Naive B cell (primary cell): ENCODE results near the gene COQ4. TPM values are rescaled to one million over a fixed set of nuclear protein-coding genes. Genes with fewer than 3 reads are reported as not detected.
"Not testable (repeated sequence)": the region's sequence is repeated elsewhere in the genome, so short reads cannot be mapped to it uniquely, and the experiment has no call there.

Experiments used
- ATAC-seq, 2 donors: fragments of 150-1000 bp; cut with Tn5 transposase; 2 replicates each; pipeline ENCODE4 v1.10.0; 2021; ENCODE audit warnings: low read depth in 2 of 2, mild to moderate bottlenecking in 2 of 2, moderate library complexity in 2 of 2
- DNase-seq: peaks from one replicate; pipeline ENCODE4 v3.0.0; 2022
- H3K27ac Mint-ChIP-seq, 6 donors: one replicate each; pipeline ENCODE4 v1.8.0; 2020 to 2022; ENCODE audit warnings: mild to moderate bottlenecking in 6 of 6, mixed read lengths in 6 of 6, moderate library complexity in 5 of 6, inconsistent platforms in 2 of 6
- H3K27me3 Mint-ChIP-seq, 3 donors: one replicate each; pipeline ENCODE4 v1.8.0; 2021 to 2022; ENCODE audit warnings: mixed read lengths in 3 of 3, mild to moderate bottlenecking in 1 of 3
- H3K36me3 Mint-ChIP-seq, 2 donors: one replicate each; pipeline ENCODE4 v1.8.0; 2020 to 2022; ENCODE audit warnings: mixed read lengths in 2 of 2, inconsistent platforms in 1 of 2, mild to moderate bottlenecking in 1 of 2
- H3K4me1 Mint-ChIP-seq, 3 donors: one replicate each; pipeline ENCODE4 v1.8.0; 2020 to 2022; ENCODE audit warnings: mixed read lengths in 3 of 3, inconsistent platforms in 1 of 3, mild to moderate bottlenecking in 1 of 3, moderate library complexity in 1 of 3
- H3K4me3 Mint-ChIP-seq, 8 donors: one replicate each; pipeline ENCODE4 v1.8.0; 2020 to 2022; ENCODE audit warnings: mild to moderate bottlenecking in 8 of 8, mixed read lengths in 8 of 8, moderate library complexity in 8 of 8, inconsistent platforms in 2 of 8
- H3K9me3 Mint-ChIP-seq, 7 donors: one replicate each; pipeline ENCODE4 v1.8.0; 2020 to 2022; ENCODE audit warnings: mixed read lengths in 7 of 7, mild to moderate bottlenecking in 5 of 7, inconsistent platforms in 2 of 7, moderate library complexity in 1 of 7
- polyA plus RNA-seq, 6 donors: library from polyadenylated mRNA; unstranded; fragments of 300-500 nt; fragmentation: Illumina TruSeq; gene quantifications; one replicate each; pipeline ENCODE4 v1.2.3, GENCODE V29; 2021; ENCODE audit warnings: low read depth in 6 of 6

The COQ4 gene
- 10 to 100 TPM; 25.5 to 37.5 (median 31.3) TPM for polyA plus RNA-seq

DNA sequence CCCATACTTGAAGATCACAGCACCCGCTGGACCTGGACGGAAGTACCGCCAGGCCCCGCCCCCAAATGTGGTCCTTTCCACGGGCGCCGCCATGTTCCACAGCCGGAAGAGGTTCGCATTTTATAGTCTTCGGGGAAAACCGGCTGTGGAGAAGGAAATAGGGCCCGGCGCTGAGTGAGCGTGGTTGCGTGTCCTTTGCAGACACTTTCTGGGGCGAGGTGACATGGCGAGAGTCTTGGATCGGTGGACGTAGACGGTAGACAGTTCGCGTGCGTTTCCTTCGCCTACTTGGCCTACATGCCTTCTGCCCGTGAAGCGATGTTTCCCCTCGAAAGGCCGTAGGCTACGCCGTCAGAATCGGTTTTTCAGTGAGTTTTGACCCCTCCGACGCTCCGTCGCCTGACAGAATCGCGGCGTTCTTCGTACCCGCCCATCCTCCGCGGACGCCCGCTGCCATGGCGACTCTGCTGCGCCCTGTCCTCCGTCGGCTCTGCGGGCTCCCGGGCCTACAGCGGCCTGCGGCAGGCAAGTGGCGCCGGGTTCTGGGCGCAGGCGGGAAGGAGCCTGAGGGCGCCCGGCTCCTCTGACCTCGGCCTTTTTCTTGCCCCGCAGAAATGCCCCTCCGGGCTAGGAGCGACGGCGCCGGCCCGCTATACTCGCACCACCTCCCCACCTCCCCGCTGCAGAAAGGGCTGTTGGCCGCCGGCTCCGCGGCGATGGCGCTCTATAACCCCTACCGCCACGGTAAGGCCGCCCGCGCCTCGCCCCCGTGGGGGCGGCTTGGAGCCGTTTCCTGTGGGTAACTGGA lies at the start of gene COQ4, which contains the start of gene TRUB2:
Gene COQ4, plus strand, starts transcription at position 436 of the 808 bp plus-strand sequence. Its CDS starts 20 bp downstream, at position 456.
Gene TRUB2, minus strand, starts transcription at position 44 of the 808 bp plus-strand sequence. Its CDS starts 39 bp downstream, at position 5.
- ATAC-seq (peak; percentile 87 to 89), DNase-seq (peak; percentile 93)
- no peaks in the 10 kb centered on the region for H3K9me3 Mint-ChIP-seq
- no peaks in the 10 kb centered on the region for H3K27me3 Mint-ChIP-seq
- peaks cover 15 to 38% (median 30%) of the 10 kb centered on the region in 3 donors for H3K4me1 Mint-ChIP-seq
- H3K27ac Mint-ChIP-seq, result peak within 1 kb of the TSS; percentile 96 to 99 (median 97)
- no peaks in the 10 kb centered on the region for H3K36me3 Mint-ChIP-seq
- peak within 1 kb of the TSS; percentile 94 to 99 (median 97) for H3K4me3 Mint-ChIP-seq

DNA sequence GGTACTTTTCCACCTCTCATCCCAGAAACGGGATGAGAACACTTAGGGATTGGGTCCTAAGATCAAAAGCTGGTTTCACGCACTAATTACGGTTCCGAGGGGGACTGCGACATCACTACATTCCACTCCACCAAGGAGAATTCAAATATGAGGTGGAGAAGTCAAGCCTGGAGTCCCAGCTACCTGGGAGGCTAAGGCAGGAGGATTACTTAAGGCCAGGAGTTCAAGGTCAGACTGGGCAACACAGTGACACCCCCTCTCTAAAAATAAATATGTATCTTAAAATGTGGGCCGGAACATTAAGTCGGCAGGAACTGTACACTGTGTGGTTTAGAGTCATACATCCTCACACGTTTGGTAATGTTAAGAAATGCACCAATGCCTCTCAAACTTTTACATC lies 48.4 kb upstream of the COQ4 start:
- DNase-seq, result no peak
- H3K4me1 Mint-ChIP-seq, result peaks cover 19 to 35% (median 33%) of the 10 kb centered on the region in 3 donors
- ATAC-seq, result no peak
- no peaks in the 10 kb centered on the region for H3K9me3 Mint-ChIP-seq
- H3K36me3 Mint-ChIP-seq, result no peaks in the 10 kb centered on the region
- no peaks in the 10 kb centered on the region for H3K27me3 Mint-ChIP-seq
- peak overlapping the region in 3 of 6 donors; percentile 84 to 99 (median 97) for H3K27ac Mint-ChIP-seq
- peak overlapping the region in 6 of 8 donors; percentile 63 to 98 (median 97) for H3K4me3 Mint-ChIP-seq

DNA sequence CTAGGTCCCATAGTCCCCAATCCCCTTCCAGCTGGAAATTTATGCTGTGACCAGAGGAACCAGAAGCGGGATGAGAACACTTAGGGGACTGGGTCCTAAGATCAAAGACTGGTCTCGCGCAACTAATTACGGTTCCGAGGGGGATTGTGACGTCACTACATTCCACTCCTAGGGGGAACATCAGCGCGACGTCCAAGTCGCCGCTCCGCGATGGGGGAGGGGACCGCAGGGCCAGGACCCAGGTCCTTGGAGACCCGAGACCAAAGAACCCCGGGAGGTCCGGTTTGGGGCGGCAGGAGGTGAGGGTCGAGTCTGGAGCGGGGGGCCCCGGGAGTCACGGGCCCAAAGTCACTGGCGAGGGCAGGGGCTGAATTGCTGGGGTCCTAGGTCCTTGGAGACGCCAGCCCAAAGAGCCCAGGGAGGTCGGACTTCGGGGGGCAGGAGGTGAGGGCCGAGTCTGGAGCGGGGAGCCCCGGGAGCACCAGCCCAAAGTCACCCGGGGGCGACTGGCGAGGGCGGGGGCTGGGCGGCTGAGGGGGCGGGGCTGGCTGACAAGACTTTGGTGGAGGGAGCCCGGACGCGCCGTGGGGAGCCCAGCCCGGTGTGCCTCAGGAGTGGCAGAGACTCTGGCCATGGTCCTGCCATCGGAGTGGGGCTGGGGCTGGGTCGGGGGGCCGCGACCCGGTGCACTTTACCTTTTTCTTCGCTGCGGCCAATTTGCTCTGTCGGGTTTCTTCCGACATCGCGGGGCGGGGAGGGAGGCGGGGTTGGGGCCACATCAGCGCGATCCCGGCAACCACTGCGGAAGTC lies 47.2 kb upstream of the COQ4 start, which contains the start of gene GOLGA2:
Gene GOLGA2, minus strand, starts transcription at position 810 of the 810 bp plus-strand sequence. Its CDS starts 31 bp downstream, at position 779.
- Mint-ChIP-seq H3K4me3 (peak within 1 kb of the TSS; percentile 86 to 98 (median 97)), H3K4me1 (peaks cover 19 to 38% (median 36%) of the 10 kb centered on the region in 3 donors), H3K9me3 (no peaks in the 10 kb centered on the region), H3K27me3 (no peaks in the 10 kb centered on the region), H3K27ac (peak within 1 kb of the TSS; percentile 97 to 99 (median 98)), H3K36me3 (no peaks in the 10 kb centered on the region)
- peak; percentile 62 to 65 for ATAC-seq
- DNase-seq, result no peak

DNA sequence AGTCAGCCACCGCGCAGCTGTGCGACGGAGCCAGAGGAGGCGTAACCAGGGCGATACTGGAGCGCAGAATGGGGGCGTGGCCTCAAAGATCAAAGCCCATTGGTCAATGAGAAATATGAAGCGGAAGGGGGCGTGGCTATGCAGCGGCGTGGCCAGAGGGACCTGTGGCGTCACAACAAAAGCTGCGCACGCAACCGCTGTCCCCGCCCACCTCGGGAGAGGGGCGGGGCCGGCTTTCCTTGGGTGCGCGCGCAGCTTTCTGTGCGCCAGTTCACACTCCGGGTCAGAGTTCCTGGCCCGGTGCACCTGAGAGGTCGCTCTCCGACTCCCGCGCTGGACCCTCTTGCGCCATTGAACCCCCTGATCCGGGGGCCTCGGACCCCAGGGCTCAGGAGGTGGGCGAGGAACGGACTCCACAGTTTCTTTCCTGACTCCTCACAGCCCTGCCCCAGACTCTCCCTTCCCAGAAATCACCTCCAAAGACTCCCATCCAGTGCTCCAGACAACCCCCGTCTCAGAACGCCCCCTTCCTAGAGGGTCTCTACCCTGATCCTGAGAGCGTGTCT lies 46.5 kb upstream of the COQ4 start, which contains the start of gene SWI5:
Gene SWI5, plus strand, starts transcription at position 269 of the 566 bp plus-strand sequence.
- Mint-ChIP-seq H3K27me3 (no peaks in the 10 kb centered on the region), H3K36me3 (no peaks in the 10 kb centered on the region), H3K4me3 (peak within 1 kb of the TSS; percentile 86 to 98 (median 97)), H3K9me3 (no peaks in the 10 kb centered on the region), H3K4me1 (peaks cover 19 to 38% (median 36%) of the 10 kb centered on the region in 3 donors), H3K27ac (peak within 1 kb of the TSS; percentile 97 to 99 (median 98))
- ATAC-seq (peak; percentile 95 to 96), DNase-seq (peak; percentile 99)

DNA sequence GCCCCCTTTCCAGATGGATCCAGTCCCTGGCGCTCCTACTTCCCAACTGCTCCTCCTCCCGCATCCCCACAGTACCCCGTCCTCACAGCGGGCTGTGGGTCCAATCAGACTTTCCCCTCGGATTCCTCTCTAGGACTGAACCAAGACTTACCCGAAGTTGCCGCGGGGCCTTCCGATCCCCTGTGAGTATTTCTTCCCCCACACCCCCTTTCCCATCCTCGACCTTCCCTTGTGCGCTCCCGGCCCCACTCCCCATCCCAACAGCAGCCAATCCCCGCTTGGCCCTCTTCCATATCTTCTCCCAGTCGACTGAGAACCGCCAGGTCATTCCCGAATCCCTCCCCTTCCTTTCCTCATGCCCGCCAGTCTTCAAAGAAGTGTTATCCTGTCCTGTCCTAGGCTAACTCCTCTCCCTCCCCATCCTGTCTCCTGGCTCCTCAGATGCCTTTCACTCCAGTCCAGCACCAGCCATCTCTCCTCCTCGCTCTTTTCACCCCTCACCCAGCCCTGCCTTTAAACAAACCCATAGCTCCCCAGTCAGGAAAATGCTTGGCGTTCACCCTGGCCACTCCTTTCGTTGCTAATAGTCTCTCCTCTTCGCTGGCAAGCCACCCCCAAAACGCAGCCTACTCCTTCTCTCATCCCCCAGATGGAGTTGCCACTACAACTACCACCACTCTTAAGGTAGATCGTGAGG lies 45.9 kb upstream of the COQ4 start:
- DNase-seq (no peak), ATAC-seq (no peak)
- Mint-ChIP-seq H3K36me3 (no peaks in the 10 kb centered on the region), H3K4me3 (peak overlapping the region; percentile 86 to 98 (median 97)), H3K9me3 (no peaks in the 10 kb centered on the region), H3K4me1 (peaks cover 21 to 38% (median 36%) of the 10 kb centered on the region in 3 donors), H3K27ac (peak overlapping the region; percentile 37 to 99 (median 98)), H3K27me3 (no peaks in the 10 kb centered on the region)

DNA sequence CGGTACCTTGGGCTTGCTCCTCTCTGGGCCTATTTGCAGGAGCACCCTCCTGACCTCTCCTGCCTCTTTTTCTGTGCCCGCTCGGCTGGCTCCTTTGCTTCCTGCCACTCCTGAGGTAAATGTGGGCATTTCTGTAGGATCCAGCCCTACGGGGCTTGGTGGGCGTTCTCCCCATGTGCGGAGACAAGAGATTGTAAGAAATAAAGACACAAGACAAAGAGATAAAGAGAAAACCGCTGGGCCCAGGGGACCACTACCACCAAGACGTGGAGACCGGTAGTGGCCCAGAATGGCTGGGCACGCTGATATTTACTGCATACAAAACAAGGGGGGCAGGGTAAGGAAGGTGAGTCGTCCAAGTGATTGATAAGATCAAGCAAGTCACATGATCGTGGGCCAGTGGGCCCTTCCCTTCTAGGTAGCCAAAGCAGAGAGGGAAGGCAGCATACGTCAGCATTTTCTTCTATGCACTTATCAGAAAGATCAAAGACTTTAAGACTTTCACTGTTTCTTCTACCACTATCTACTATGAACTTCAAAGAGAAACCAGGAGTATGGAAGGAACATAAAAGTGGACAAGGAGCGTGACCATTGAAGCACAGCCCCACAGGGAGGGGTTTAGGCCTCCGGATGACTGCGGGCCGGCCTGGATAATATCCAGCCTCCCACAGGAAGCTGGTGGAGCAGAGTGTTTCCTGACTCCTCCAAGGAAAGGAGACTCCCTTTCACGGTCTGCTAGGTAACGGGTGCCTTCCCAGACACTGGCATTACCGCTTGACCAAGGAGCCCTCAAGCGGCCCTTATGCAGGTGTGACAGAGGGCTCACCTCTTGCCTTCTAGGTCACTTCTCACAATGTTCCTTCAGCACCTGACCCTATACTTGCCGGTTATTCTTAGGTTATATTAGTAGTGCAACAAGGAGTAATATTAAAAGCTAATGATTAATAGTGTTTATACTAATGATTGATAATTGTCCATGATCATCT lies 43.3 kb upstream of the COQ4 start:
- not testable (repeated sequence) for H3K36me3 Mint-ChIP-seq, H3K9me3 Mint-ChIP-seq, H3K27me3 Mint-ChIP-seq, ATAC-seq, DNase-seq
- Mint-ChIP-seq H3K4me1 (peaks cover 21 to 32% (median 31%) of the 10 kb centered on the region in 3 donors), H3K27ac (peak overlapping the region in 3 of 6 donors; percentile 61 to 81 (median 80)), H3K4me3 (peak overlapping the region in 4 of 8 donors; percentile 15 to 74 (median 42))

DNA sequence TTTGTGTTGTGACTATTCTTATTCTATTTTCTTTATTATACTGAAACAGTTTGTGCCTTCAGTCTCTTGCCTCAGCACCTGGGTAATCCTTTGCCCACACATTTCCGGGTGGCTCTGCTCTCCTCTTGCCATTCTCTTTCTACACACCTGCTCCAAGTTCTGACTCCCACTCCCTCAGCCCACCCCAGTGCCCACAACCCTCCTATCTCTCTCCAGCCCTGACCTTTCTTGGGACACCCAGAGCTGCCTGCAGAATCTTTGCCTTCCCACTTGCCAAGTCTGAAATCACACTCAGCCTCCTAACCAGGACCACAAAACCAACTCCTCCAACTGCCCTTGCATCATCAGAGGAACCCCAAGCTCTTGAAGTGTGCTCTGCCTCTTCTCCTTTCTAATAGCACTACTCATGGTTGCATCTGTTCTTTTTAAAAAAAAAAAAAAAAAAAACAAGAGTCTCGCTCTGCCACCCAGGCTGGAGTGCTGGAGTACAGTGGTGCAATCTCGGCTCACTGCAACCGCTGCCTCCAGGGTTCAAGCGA lies 42.5 kb upstream of the COQ4 start:
- Mint-ChIP-seq H3K27ac (no peak overlapping the region), H3K4me3 (peak overlapping the region in 1 of 8 donors; percentile 74), H3K27me3 (no peaks in the 10 kb centered on the region), H3K9me3 (no peaks in the 10 kb centered on the region), H3K4me1 (peaks cover 22 to 30% (median 29%) of the 10 kb centered on the region in 3 donors), H3K36me3 (peaks cover 0 to 6% of the 10 kb centered on the region in 2 donors)
- DNase-seq, result no peak
- ATAC-seq, result no peak

DNA sequence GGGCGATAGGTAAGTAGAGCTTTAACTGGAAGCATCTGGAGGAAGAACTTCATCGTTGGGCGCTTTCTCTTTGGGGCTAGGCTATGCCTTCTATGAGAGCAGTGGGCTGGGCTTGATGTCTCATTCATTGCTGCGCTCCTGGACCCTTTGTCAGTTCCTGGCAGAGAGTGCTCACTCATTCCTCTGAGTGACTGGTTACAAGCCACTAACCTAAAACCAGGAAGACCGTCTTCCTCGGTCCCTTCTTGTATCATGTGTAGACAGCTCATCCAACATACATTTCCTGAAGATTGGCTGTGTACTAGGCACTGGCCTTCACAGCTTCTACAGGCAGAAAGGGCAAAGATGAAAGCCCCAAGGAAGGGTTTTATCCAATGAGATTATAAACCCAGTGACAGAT lies 40.1 kb upstream of the COQ4 start:
- peaks cover 13 to 19% (median 17%) of the 10 kb centered on the region in 3 donors for H3K4me1 Mint-ChIP-seq
- peaks cover 0 to 8% of the 10 kb centered on the region in 2 donors for H3K36me3 Mint-ChIP-seq
- H3K27ac Mint-ChIP-seq, result no peak overlapping the region
- no peaks in the 10 kb centered on the region for H3K9me3 Mint-ChIP-seq
- H3K27me3 Mint-ChIP-seq, result no peaks in the 10 kb centered on the region
- DNase-seq (no peak), ATAC-seq (no peak)
- H3K4me3 Mint-ChIP-seq, result no peak overlapping the region

DNA sequence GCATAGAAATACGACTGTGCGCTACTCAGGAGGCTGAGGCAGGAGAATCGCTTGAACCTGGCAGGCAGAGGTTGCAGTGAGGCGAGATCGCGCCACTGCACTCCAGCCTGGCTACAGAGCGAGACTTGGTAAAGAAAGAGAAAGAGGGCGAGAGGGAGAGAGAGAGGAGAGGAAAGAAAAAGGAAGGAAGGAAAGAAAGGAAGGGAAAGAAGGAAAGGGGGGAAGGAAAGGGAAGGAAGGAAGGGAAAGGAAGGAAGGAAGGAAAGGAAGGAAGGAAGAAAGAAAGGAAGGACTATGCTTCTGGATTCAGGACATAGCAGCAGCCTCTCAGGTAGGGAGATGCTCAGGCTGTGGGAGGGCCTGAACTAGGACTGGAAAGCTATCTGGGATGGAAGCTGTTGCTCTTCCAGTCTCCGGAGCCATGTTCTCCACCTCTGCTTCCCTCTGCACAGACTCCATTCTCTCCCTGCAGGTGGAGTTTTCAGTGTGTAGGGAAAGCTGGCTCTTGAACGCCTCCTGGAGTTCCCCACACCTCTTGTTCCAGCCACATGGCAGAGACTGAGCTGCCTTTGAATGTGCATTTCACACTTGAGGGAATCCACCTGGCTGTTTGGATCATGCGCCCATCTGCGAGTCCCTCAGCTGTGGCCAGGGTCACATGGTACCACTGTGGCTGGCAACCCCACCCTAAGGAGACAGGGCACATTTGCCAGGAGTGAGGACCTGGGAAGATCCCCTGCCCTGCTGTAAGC lies 37.4 kb upstream of the COQ4 start:
- Mint-ChIP-seq H3K9me3 (no peaks in the 10 kb centered on the region), H3K36me3 (peaks cover 0 to 16% of the 10 kb centered on the region in 2 donors), H3K4me3 (no peak overlapping the region), H3K27me3 (no peaks in the 10 kb centered on the region), H3K4me1 (peaks cover 12 to 15% (median 13%) of the 10 kb centered on the region in 3 donors), H3K27ac (peak overlapping the region in 3 of 6 donors; percentile 14 to 91 (median 53))
- ATAC-seq (peak; percentile 42 to 51), DNase-seq (peak; percentile 5)

DNA sequence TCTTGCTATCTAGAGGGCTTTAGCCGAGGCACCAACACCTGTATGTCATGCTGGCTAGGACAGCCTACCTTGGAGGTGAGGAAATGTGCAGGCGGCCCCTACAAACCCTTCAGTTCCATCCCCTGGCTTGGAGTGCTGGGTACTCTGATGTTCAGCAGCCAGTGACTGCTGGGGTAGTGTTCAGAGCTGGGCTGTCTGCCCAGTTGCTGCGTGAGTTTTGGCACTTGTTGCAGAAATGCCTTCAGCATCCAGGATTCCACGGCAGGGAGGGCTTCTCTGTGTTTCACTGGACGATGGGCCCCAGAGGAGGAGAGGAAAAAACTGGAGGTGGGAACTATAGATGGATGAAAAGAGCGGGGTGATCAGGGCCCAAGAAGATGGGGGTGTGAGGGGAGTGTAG lies 36.2 kb upstream of the COQ4 start:
- ATAC-seq (no peak), DNase-seq (no peak)
- Mint-ChIP-seq H3K9me3 (no peaks in the 10 kb centered on the region), H3K4me3 (no peak overlapping the region), H3K27me3 (no peaks in the 10 kb centered on the region), H3K4me1 (peaks cover 10 to 15% (median 11%) of the 10 kb centered on the region in 3 donors), H3K27ac (no peak overlapping the region), H3K36me3 (peaks cover 0 to 16% of the 10 kb centered on the region in 2 donors)
